IMR-90 (cell line): ENCODE results near the gene PLPP3. TPM values are rescaled to one million over a fixed set of nuclear protein-coding genes. Genes with fewer than 3 reads are reported as not detected.

Source experiments
- ATAC-seq: fragments of 200-7000 bp; cut with Tn5 transposase; 2 replicates; pipeline ENCODE4 v1.9.1; 2020; ENCODE audit warnings: low read depth, mild to moderate bottlenecking, moderate library complexity
- BruUV-seq: library from RNA; stranded (reverse); fragments of 400-500 nt; replicated peaks from 2 replicates; lab custom pipeline; 2021; lab: Mats Ljungman, UMichigan
- CTCF ChIA-PET: fragments of 300-600 bp; formaldehyde crosslinking; extraction: SDS; loops from one replicate; lab custom pipeline; 2021; ENCODE audit warnings: antibody characterized with exemption; lab: Yijun Ruan, JAX
- POLR2A ChIA-PET: fragments of 300-600 bp; sonication (Branson Sonifier 250); formaldehyde crosslinking; loops from one replicate; lab custom pipeline; 2022; ENCODE audit warnings: antibody characterized with exemption; ENCODE audit not compliant: unreplicated experiment; lab: Charles Lee
- DNase-seq: peaks from one replicate; pipeline ENCODE4 v3.0.0; 2013
- H2AFZ ChIP-seq: replicated peaks from 2 replicates; pipeline ENCODE3; 2013; ENCODE audit warnings: low read length, mild to moderate bottlenecking; ENCODE audit not compliant: poor library complexity
- H2AK5ac ChIP-seq: 2 replicates; pipeline ENCODE4 v1.6.1; 2013; ENCODE audit warnings: low read depth, low read length, inconsistent platforms
- H2AK9ac ChIP-seq: replicated peaks from 2 replicates; pipeline ENCODE3; 2013; ENCODE audit warnings: mild to moderate bottlenecking, low read depth, low read length, moderate library complexity; ENCODE audit not compliant: poor library complexity
- H2BK120ac ChIP-seq: 2 replicates; pipeline ENCODE4 v1.6.1; 2013; ENCODE audit warnings: low read depth, low read length, inconsistent platforms
- H2BK15ac ChIP-seq: 3 replicates; pipeline ENCODE4 v1.6.1; 2013; ENCODE audit warnings: low read depth, low read length, inconsistent platforms
- H2BK20ac ChIP-seq: 2 replicates; pipeline ENCODE4 v1.6.1; 2013; ENCODE audit warnings: low read depth, mild to moderate bottlenecking, inconsistent platforms, low read length, moderate library complexity
- H2BK5ac ChIP-seq: 2 replicates; pipeline ENCODE4 v1.6.1; 2013; ENCODE audit warnings: mild to moderate bottlenecking, low read depth, low read length, inconsistent platforms; ENCODE audit not compliant: poor library complexity, severe bottlenecking
- H3K14ac ChIP-seq: replicated peaks from 2 replicates; pipeline ENCODE4 v1.6.1; 2013; ENCODE audit warnings: low read depth, low read length, inconsistent platforms
- H3K18ac ChIP-seq: 2 replicates; pipeline ENCODE4 v1.6.1; 2013; ENCODE audit warnings: low read depth, low read length, control low read depth
- H3K23ac ChIP-seq: 2 replicates; pipeline ENCODE4 v1.6.1; 2013; ENCODE audit warnings: low read depth, low read length, inconsistent platforms
- H3K27ac ChIP-seq: 2 replicates; pipeline ENCODE4 v1.5.1; 2013; ENCODE audit warnings: mild to moderate bottlenecking, control low read depth, low read length; ENCODE audit not compliant: insufficient read depth
- H3K27me3 ChIP-seq: 2 replicates; pipeline ENCODE4 v1.6.1; 2013; ENCODE audit warnings: low read length; ENCODE audit not compliant: control insufficient read depth, insufficient read depth
- H3K36me3 ChIP-seq: 2 replicates; pipeline ENCODE4 v1.6.1; 2013; ENCODE audit warnings: low read length, mixed read lengths; ENCODE audit not compliant: control insufficient read depth, insufficient read depth
- H3K4ac ChIP-seq: 2 replicates; pipeline ENCODE4 v1.6.1; 2013; ENCODE audit warnings: low read depth, low read length, inconsistent platforms
- H3K4me1 ChIP-seq: 2 replicates; pipeline ENCODE4 v1.6.1; 2013; ENCODE audit warnings: low read length, mixed read lengths; ENCODE audit not compliant: control insufficient read depth, insufficient read depth
- H3K4me2 ChIP-seq: 2 replicates; pipeline ENCODE4 v1.6.1; 2013; ENCODE audit warnings: low read depth, mild to moderate bottlenecking, control low read depth, low read length, moderate library complexity
- H3K4me3 ChIP-seq: 2 replicates; pipeline ENCODE4 v1.5.1; 2013; ENCODE audit warnings: low read depth, mild to moderate bottlenecking, control low read depth, low read length, moderate library complexity; ENCODE audit not compliant: insufficient read depth
- H3K56ac ChIP-seq: 2 replicates; pipeline ENCODE4 v1.6.1; 2013; ENCODE audit warnings: low read length, inconsistent platforms; ENCODE audit not compliant: insufficient read depth; ENCODE audit errors: extremely low read depth
- H3K79me1 ChIP-seq, 2 experiments: 2 replicates each; pipeline ENCODE4 v1.6.1; 2013; ENCODE audit warnings: low read length in 2 of 2, inconsistent platforms in 1 of 2, low read depth in 1 of 2
- H3K9ac ChIP-seq: 2 replicates; pipeline ENCODE4 v1.6.1; 2013; ENCODE audit warnings: low read depth, low read length, control low read depth
- H3K9me1 ChIP-seq: 2 replicates; pipeline ENCODE4 v1.6.1; 2013; ENCODE audit warnings: low read length, inconsistent platforms; ENCODE audit not compliant: insufficient read depth
- H3K9me3 ChIP-seq: 2 replicates; pipeline ENCODE4 v1.6.1; 2013; ENCODE audit warnings: low read length; ENCODE audit not compliant: control insufficient read depth, insufficient read depth
- H4K20me1 ChIP-seq: 2 replicates; pipeline ENCODE4 v1.6.1; 2013; ENCODE audit warnings: low read length, inconsistent platforms; ENCODE audit not compliant: insufficient read depth
- H4K5ac ChIP-seq: 2 replicates; pipeline ENCODE4 v1.6.1; 2013; ENCODE audit warnings: mild to moderate bottlenecking, low read depth, low read length, control low read depth
- H4K8ac ChIP-seq, 2 experiments: 2 replicates each; pipeline ENCODE4 v1.6.1; 2013; ENCODE audit warnings: low read depth in 2 of 2, low read length in 2 of 2, control low read depth in 1 of 2, inconsistent platforms in 1 of 2
- H4K91ac ChIP-seq: 2 replicates; pipeline ENCODE4 v1.6.1; 2013; ENCODE audit warnings: low read depth, low read length, inconsistent platforms; ENCODE audit not compliant: insufficient read depth
- BHLHE40 ChIP-seq: fragments of 150-350 bp; IDR thresholded peaks from 2 replicates; pipeline ENCODE4 v1.6.1; 2016; ENCODE audit warnings: mild to moderate bottlenecking, low read depth, low read length
- CEBPB ChIP-seq: IDR thresholded peaks from 2 replicates; pipeline ENCODE4 v1.6.1; 2012; ENCODE audit warnings: low read depth, low read length, improper control_type of control experiment
- CHD1 ChIP-seq: IDR thresholded peaks from 2 replicates; pipeline ENCODE4 v1.6.1; 2012; ENCODE audit warnings: low read depth, low read length, improper control_type of control experiment
- CTCF ChIP-seq: conservative IDR thresholded peaks from 2 replicates; pipeline ENCODE4 v1.5.1; 2012; ENCODE audit warnings: mild to moderate bottlenecking, low read depth, low read length, improper control_type of control experiment
- ELK1 ChIP-seq: fragments of 150-350 bp; IDR thresholded peaks from 2 replicates; pipeline ENCODE4 v1.6.1; 2016; ENCODE audit warnings: low read depth, mild to moderate bottlenecking, low read length, moderate library complexity, borderline replicate concordance
- FOS ChIP-seq: fragments of 150-350 bp; IDR thresholded peaks from 2 replicates; pipeline ENCODE4 v1.6.1; 2016; ENCODE audit warnings: low read depth, low read length
- MAFK ChIP-seq: IDR thresholded peaks from 2 replicates; pipeline ENCODE4 v1.6.1; 2012; ENCODE audit warnings: low read depth, low read length, improper control_type of control experiment
- MXI1 ChIP-seq: IDR thresholded peaks from 2 replicates; pipeline ENCODE4 v1.6.1; 2012; ENCODE audit warnings: low read depth, mild to moderate bottlenecking, low read length, moderate library complexity, borderline replicate concordance
- NFE2L2 ChIP-seq: fragments of 150-350 bp; IDR thresholded peaks from 2 replicates; pipeline ENCODE4 v1.6.1; 2016; ENCODE audit warnings: low read depth, mild to moderate bottlenecking, low read length
- POLR2A ChIP-seq: IDR thresholded peaks from 2 replicates; pipeline ENCODE4 v1.6.1; 2012; ENCODE audit warnings: mild to moderate bottlenecking, low read depth, low read length
- RAD21 ChIP-seq: IDR thresholded peaks from 2 replicates; pipeline ENCODE4 v1.6.1; 2012; ENCODE audit warnings: low read length, improper control_type of control experiment
- RCOR1 ChIP-seq: IDR thresholded peaks from 2 replicates; pipeline ENCODE4 v1.6.1; 2012; ENCODE audit warnings: mild to moderate bottlenecking, low read length, improper control_type of control experiment; ENCODE audit not compliant: insufficient replicate concordance
- RFX5 ChIP-seq: IDR thresholded peaks from 2 replicates; pipeline ENCODE4 v1.8.0; 2012; ENCODE audit warnings: low read depth, mild to moderate bottlenecking, low read length, moderate library complexity
- SMC3 ChIP-seq: fragments of 150-350 bp; IDR thresholded peaks from 2 replicates; pipeline ENCODE4 v1.6.1; 2016; ENCODE audit warnings: low read depth, mild to moderate bottlenecking, antibody characterized with exemption, low read length, moderate library complexity
- USF2 ChIP-seq: fragments of 150-350 bp; IDR thresholded peaks from 2 replicates; pipeline ENCODE4 v1.6.1; 2017; ENCODE audit warnings: mild to moderate bottlenecking, antibody characterized with exemption, low read length, low read depth
- WGBS, 2 experiments: methylation state at CpG; one replicate each; pipeline versions ENCODE4 v1.1.5 to v1.1.7; 2013; ENCODE audit warnings: missing lambda C conversion rate in 2 of 2; ENCODE audit not compliant: insufficient read length in 1 of 2; ENCODE audit errors: extremely low coverage in 2 of 2; 5-methylcytosine and 5-hydroxymethylcytosine counted together
- dilution Hi-C: fragments of 300-500 bp; cut with HindIII; formaldehyde crosslinking; loops from one replicate; pipeline ENCODE4 v1.14.3; 2018; ENCODE audit warnings: low sequenced_read_pairs; ENCODE audit not compliant: unreplicated experiment
- in situ Hi-C: fragments of 300-500 bp; cut with MboI; formaldehyde crosslinking; loops from 3 replicates; pipeline ENCODE4 v1.14.3; 2019; ENCODE audit warnings: low sequenced_read_pairs, inconsistent platforms, mixed read lengths
- intact Hi-C: fragments of 100-400 bp; cut with micrococcal nuclease; formaldehyde crosslinking; loops from 2 replicates; pipeline ENCODE4 v1.10.0; 2022
- polyA plus RNA-seq, 3 experiments: library from polyadenylated mRNA; depleted of rRNA; stranded (reverse); fragments of >200 nt; gene quantifications; 2 replicates each; pipeline ENCODE4 v1.2.3, GENCODE V29; 2012; ENCODE audit warnings: low replicate concordance in 1 of 3
- total RNA-seq: library from RNA; depleted of rRNA; stranded (reverse); fragments of >200 nt; gene quantifications from 2 replicates; pipeline ENCODE4 v1.2.3, GENCODE V29; 2012

Gene PLPP3
- total and polyA plus RNA-seq, 2 of the 4 experiments (the other 2 are of a cell fraction) = 49.9 to 56.6 TPM

- H4K91ac ChIP-seq = no peak overlapping the region
- no peaks in the 10 kb centered on the region for H3K27me3 ChIP-seq
- no peak overlapping the region for H3K18ac ChIP-seq
- dilution Hi-C loops (no loop called here), in situ Hi-C loops (no loop called here), intact Hi-C loops (no loop called here)
- H4K8ac ChIP-seq = no peak overlapping the region
- POLR2A ChIA-PET = no interaction called here
- H2AFZ ChIP-seq = no peak overlapping the region
- no peak for DNase-seq
- H3K36me3 ChIP-seq = no peaks in the 10 kb centered on the region
- no peak overlapping the region for H3K56ac ChIP-seq
- H3K9me3 ChIP-seq = no peaks in the 10 kb centered on the region
- WGBS, 2 experiments = 52% methylated on average over 7 of the region's 12 CpGs; no CpG with 5 or more reads in 1 of the 2 experiments
- no peak overlapping the region for H3K27ac ChIP-seq
- no peak overlapping the region for H3K4ac ChIP-seq
- no peaks in the 10 kb centered on the region for H4K20me1 ChIP-seq
- no peak overlapping the region for H2AK9ac ChIP-seq
- H2AK5ac ChIP-seq = no peak overlapping the region
- H3K23ac ChIP-seq = no peak overlapping the region
- H2BK120ac ChIP-seq = no peak overlapping the region
- no peaks in the 10 kb centered on the region for H3K9me1 ChIP-seq
- no peak overlapping the region for H3K4me2 ChIP-seq
- H3K4me3 ChIP-seq = no peak overlapping the region
- no peak for ATAC-seq
- no peak overlapping the region for H3K14ac ChIP-seq
- no peak overlapping the region for H3K9ac ChIP-seq
- H2BK20ac ChIP-seq = no peak overlapping the region
- no peak overlapping the region for H2BK15ac ChIP-seq
- H4K5ac ChIP-seq = no peak overlapping the region
- no peaks in the 10 kb centered on the region for H3K4me1 ChIP-seq
- CTCF ChIA-PET = interaction anchor here (0.6 kb wide), 1 partner anchor 626 kb away, joined by 4 read pairs; no protein-coding TSS in a partner anchor
- no peaks in the 10 kb centered on the region for H3K79me1 ChIP-seq
- BruUV-seq = no TSS peak
- no peak overlapping the region for H2BK5ac ChIP-seq
- TF ChIP-seq CEBPB (no peak), FOS (no peak), POLR2A (no peak), ELK1 (no peak), MAFK (no peak), RCOR1 (no peak), USF2 (no peak), CTCF (no peak), CHD1 (no peak), NFE2L2 (no peak), BHLHE40 (no peak), SMC3 (no peak), RFX5 (no peak), MXI1 (no peak), RAD21 (no peak)
Measured at GRCh38 chr1:56461158-56462127, 117.9 kb downstream of the PLPP3 start.
